HepG2 (cell line): Measurements from ENCODE around the gene TOX2. TPM values are rescaled to one million over a fixed set of nuclear protein-coding genes. Genes with fewer than 3 reads are reported as not detected.

Experiments
- ATAC-seq: fragments of 200-7000 bp; cut with Tn5 transposase; 3 replicates; pipeline ENCODE4 v1.9.1; 2020; ENCODE audit warnings: mild to moderate bottlenecking, moderate library complexity
- BruUV-seq: library from RNA; stranded (reverse); fragments of 400-500 nt; replicated peaks from 2 replicates; lab custom pipeline; 2021; lab: Mats Ljungman, UMichigan
- CTCF ChIA-PET: fragments of 300-600 bp; formaldehyde crosslinking; extraction: SDS; loops from one replicate; lab custom pipeline; 2021; ENCODE audit warnings: low total read pairs, inconsistent platforms, low intra/inter-chr PET ratio; lab: Yijun Ruan, JAX
- POLR2A ChIA-PET: fragments of 350-600 bp; sonication (Branson Sonifier 250); formaldehyde crosslinking; loops from one replicate; lab custom pipeline; 2020; ENCODE audit warnings: antibody characterized with exemption, inconsistent platforms; lab: Yijun Ruan, JAX
- DNase-seq: peaks from one replicate; pipeline ENCODE4 v3.0.0-alpha.2; 2015; ENCODE audit warnings: low spot score
- FAIRE-seq: peaks from 3 replicates; lab custom pipeline; 2011; peaks lifted over from hg19 to GRCh38; lab: Jason Lieb, UNC
- H2AFZ ChIP-seq: one replicate; pipeline ENCODE4 v1.6.1; 2011; ENCODE audit warnings: low read length, inconsistent platforms
- H3K27ac ChIP-seq: fragments of 300-600 bp; 3 replicates; pipeline ENCODE4 v1.8.0; 2011; ENCODE audit warnings: mixed run types, mild to moderate bottlenecking, mixed read lengths, low read length, inconsistent platforms; ENCODE audit not compliant: insufficient read depth; ENCODE audit errors: extremely low read length
- H3K27me3 ChIP-seq, 2 experiments: fragments of 200-600 bp in 1 of 2; 2 replicates in 1 of 2; 3 replicates in 1 of 2; pipeline versions ENCODE4 v1.6.0 to v1.8.0; 2011; ENCODE audit warnings: low read length in 2 of 2, mild to moderate bottlenecking in 2 of 2, moderate library complexity in 2 of 2, inconsistent platforms in 1 of 2; ENCODE audit not compliant: insufficient read depth in 2 of 2, control insufficient read depth in 1 of 2
- H3K36me3 ChIP-seq, 2 experiments: fragments of 200-600 bp in 1 of 2; replicated peaks in 1 of 2; 2 replicates in 1 of 2; 3 replicates in 1 of 2; pipeline versions ENCODE4 v1.5.1 to v1.8.0; 2011; ENCODE audit warnings: low read length in 2 of 2, inconsistent platforms in 1 of 2; ENCODE audit not compliant: insufficient read depth in 2 of 2, control insufficient read depth in 1 of 2
- H3K4me1 ChIP-seq: 2 replicates; pipeline ENCODE4 v1.5.1; 2012; ENCODE audit warnings: low read length, inconsistent platforms; ENCODE audit not compliant: insufficient read depth
- H3K4me2 ChIP-seq: 2 replicates; pipeline ENCODE4 v1.6.0; 2011; ENCODE audit warnings: low read depth, low read length, inconsistent platforms
- H3K4me3 ChIP-seq, 3 experiments: fragments of 200-600 bp in 1 of 3; sonication (generic), shearing (Covaris generic) in 1 of 3; replicated peaks in 1 of 3; 2 replicates each; pipeline ENCODE4 v1.5.1; 2011 to 2016; ENCODE audit warnings: low read length in 3 of 3, inconsistent platforms in 2 of 3, low read depth in 2 of 3, mild to moderate bottlenecking in 2 of 3, control low read depth in 1 of 3, mixed read lengths in 1 of 3; ENCODE audit not compliant: insufficient read depth in 1 of 3
- H3K79me2 ChIP-seq: one replicate; pipeline ENCODE4 v1.6.1; 2011; ENCODE audit warnings: low read length, inconsistent platforms; ENCODE audit not compliant: insufficient read depth
- H3K9ac ChIP-seq: 2 replicates; pipeline ENCODE4 v1.6.0; 2011; ENCODE audit warnings: mild to moderate bottlenecking, low read depth, low read length, inconsistent platforms; ENCODE audit not compliant: insufficient read depth
- H3K9me3 ChIP-seq: 2 replicates; pipeline ENCODE4 v1.5.1; 2012; ENCODE audit warnings: mild to moderate bottlenecking, low read length
- H4K20me1 ChIP-seq: 2 replicates; pipeline ENCODE4 v1.6.0; 2011; ENCODE audit warnings: inconsistent platforms, mild to moderate bottlenecking, low read length, moderate library complexity; ENCODE audit not compliant: insufficient read depth
- EEA1 ChIP-seq: sonication (generic); formaldehyde crosslinking; IDR thresholded peaks from 2 replicates; pipeline ENCODE4 v1.5.1; 2020; ENCODE audit warnings: mild to moderate bottlenecking, missing genetic modification reagents, borderline replicate concordance
- HMG20B ChIP-seq: conservative IDR thresholded peaks from 2 replicates; pipeline ENCODE4 v1.6.1; 2016; ENCODE audit warnings: missing genetic modification reagents, missing compliant biosample characterization
- MED13 ChIP-seq: sonication (generic); formaldehyde crosslinking; IDR thresholded peaks from 2 replicates; pipeline ENCODE4 v1.5.0; 2020; ENCODE audit warnings: missing genetic modification reagents
- SMARCE1 ChIP-seq: fragments of 450-650 bp; IDR thresholded peaks from 2 replicates; pipeline ENCODE4 v1.6.1; 2017; ENCODE audit warnings: borderline replicate concordance
- ZNF317 ChIP-seq: sonication (generic); formaldehyde crosslinking; IDR thresholded peaks from 2 replicates; pipeline ENCODE4 v1.5.0; 2020; ENCODE audit warnings: mild to moderate bottlenecking, missing genetic modification reagents
- ZNF430 ChIP-seq: sonication (generic); formaldehyde crosslinking; IDR thresholded peaks from 2 replicates; pipeline ENCODE4 v1.9.0; 2021; ENCODE audit warnings: mild to moderate bottlenecking, missing genetic modification reagents
- ZNF550 ChIP-seq: sonication (generic); formaldehyde crosslinking; IDR thresholded peaks from 2 replicates; pipeline ENCODE4 v1.4.0; 2020; ENCODE audit warnings: mild to moderate bottlenecking, missing genetic modification reagents, borderline replicate concordance
- ZNF652 ChIP-seq: IDR thresholded peaks from 2 replicates; pipeline ENCODE4 v1.6.1; 2016; ENCODE audit warnings: low read depth, borderline replicate concordance
- ZNF768 ChIP-seq: sonication (generic); formaldehyde crosslinking; IDR thresholded peaks from 2 replicates; pipeline ENCODE4 v1.4.0; 2020; ENCODE audit warnings: missing genetic modification reagents
- ZNF781 ChIP-seq: sonication (generic); formaldehyde crosslinking; IDR thresholded peaks from 2 replicates; pipeline ENCODE4 v1.5.1; 2020; ENCODE audit warnings: borderline replicate concordance, mild to moderate bottlenecking, missing genetic modification reagents; ENCODE audit errors: not compliant biosample characterization
- WGBS: methylation state at CpG from one replicate; pipeline ENCODE4 v1.1.6; 2017; ENCODE audit warnings: low lambda C conversion rate; 5-methylcytosine and 5-hydroxymethylcytosine counted together
- in situ Hi-C: cut with HindIII; loops from 2 replicates; pipeline ENCODE4 v1.10.0; 2017; ENCODE audit warnings: low pct_unique_long_range_greater_than_20kb; ENCODE audit not compliant: extremely low pct_ligation_motif_present
- intact Hi-C: fragments of 100-400 bp; cut with micrococcal nuclease; formaldehyde crosslinking; loops from one replicate; pipeline ENCODE4 v1.10.0; 2022; ENCODE audit not compliant: unreplicated experiment
- polyA plus RNA-seq, 8 experiments: library from polyadenylated mRNA; depleted of rRNA in 3 of 8; stranded (reverse) in 7 of 8; unstranded in 1 of 8; fragments of >200 nt; fragmentation: Illumina TruSeq in 4 of 8; extraction: Trizol in 4 of 8; gene quantifications; 2 replicates each; pipeline versions ENCODE4 v1.2.1 to v1.2.3, GENCODE V29; 2011 to 2016; ENCODE audit warnings: low read depth in 4 of 8, missing spikeins in 1 of 8, mixed read lengths in 1 of 8; ENCODE audit not compliant: insufficient read depth in 1 of 8
- total RNA-seq, 5 experiments: library from RNA; depleted of rRNA; stranded (reverse); fragments of >200 nt; fragmentation: Illumina TruSeq; extraction: Trizol; gene quantifications; 2 replicates each; pipeline ENCODE4 v1.2.3, GENCODE V29; 2016; ENCODE audit warnings: low read depth in 1 of 5
- TF ChIP-seq, protein P1 (sequence below): sonication (generic); formaldehyde crosslinking; IDR thresholded peaks from 2 replicates; pipeline ENCODE4 v1.4.0; 2020; ENCODE audit warnings: mild to moderate bottlenecking, missing genetic modification reagents
- TF ChIP-seq, protein P2 (sequence below): sonication (generic); formaldehyde crosslinking; IDR thresholded peaks from 2 replicates; pipeline ENCODE4; 2020; ENCODE audit warnings: missing genetic modification reagents, mild to moderate bottlenecking, borderline replicate concordance

The TOX2 gene
- total and polyA plus RNA-seq, 2 of the 13 experiments (the other 11 are each of a cell fraction or from before 2014, with no cell fraction given), result not detected

DNA sequence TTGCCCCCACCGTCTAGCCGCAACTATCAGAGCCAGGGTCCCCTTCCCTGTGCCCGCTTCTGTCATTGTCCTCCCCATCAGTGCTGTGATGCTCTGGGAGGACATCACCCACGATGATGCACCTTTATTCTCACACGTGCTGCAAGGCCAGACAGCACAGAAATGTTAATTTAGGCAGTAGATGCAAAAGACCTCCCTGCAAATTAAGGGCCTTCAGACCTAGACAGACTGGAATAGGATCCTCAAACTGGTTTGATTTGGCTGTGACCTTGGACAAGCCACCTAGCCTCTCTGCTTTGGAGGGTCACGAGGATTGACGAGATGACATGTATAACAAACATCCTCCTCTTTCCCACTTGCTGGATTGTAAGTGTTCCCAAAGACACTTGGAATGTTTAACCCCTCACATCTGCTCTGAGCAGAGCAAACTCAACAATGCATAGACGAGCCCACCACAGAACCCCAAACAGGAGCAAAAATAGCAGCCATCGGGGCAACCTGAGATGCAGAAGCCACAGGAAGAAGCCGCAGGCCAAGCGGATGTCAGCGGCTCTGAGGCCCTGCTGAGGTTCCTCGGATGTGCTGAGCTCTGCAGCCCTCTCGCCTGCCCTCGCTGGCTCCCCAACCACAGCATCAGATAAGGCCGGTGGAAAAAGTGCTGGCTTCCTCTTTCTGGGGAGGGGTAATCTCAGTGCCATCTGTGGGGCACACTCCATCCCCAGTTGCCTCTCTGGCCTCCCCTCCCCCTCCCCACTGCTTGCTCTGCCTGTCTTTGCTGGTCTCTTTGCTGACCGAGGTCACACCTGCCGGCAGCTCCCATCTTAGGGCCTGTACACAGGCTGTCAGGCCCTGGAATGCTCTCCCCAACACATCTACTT, 35.3 kb downstream of the TOX2 start:
- ATAC-seq, result no peak
- FAIRE-seq, result no peak
- intact Hi-C loops, result no loop called here

DNA sequence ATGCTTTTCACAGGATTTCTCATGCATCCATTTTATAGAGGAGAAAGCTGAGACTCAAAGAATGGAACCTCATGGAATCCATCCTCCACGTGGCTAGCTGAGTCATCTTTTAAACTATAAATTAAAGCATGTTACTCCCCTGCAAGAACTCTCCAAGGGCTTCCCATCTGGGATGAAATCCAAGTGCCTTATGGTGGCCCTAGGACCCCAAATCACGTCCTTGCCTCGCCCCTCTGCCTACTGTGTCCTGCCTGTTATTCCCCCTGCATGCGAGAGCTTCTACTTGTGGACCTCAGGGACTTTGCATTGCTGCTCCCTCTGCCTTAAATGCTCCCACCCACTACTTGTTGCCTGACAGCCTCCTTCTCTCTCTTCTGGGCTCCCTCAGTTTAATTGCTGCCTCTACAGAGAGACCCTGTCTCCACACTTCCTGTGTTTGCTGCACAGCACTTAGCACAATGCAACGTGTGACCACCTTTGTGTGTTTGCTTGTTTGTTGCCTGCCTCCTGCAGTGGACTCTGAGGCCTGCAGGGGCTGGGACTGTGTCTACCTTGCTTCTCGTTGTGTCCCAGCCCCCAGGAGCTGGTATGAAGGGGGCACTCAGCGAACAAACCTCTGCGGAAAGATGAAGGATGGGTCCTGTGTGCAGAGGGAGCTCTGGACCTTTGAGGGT, 39.4 kb downstream of the TOX2 start:
- WGBS, result 30% methylated on average over 8 of the region's 8 CpGs
- H3K4me3 ChIP-seq, result no peak overlapping the region
- H3K27ac ChIP-seq, result no peak overlapping the region
- no peaks in the 10 kb centered on the region for H3K36me3 ChIP-seq
- CTCF ChIA-PET, result no interaction called here
- H3K4me2 ChIP-seq, result no peak overlapping the region
- peaks cover 5 to 41% of the 10 kb centered on the region in 2 experiments; a peak in 3 of 5 replicates for H3K27me3 ChIP-seq
- no peaks in the 10 kb centered on the region for H4K20me1 ChIP-seq
- TF ChIP-seq ZNF781 (CRISPR knock-in tag), result no peak
- TF ChIP-seq MED13 (CRISPR knock-in tag), result no peak
- TF ChIP-seq, protein P1, sequence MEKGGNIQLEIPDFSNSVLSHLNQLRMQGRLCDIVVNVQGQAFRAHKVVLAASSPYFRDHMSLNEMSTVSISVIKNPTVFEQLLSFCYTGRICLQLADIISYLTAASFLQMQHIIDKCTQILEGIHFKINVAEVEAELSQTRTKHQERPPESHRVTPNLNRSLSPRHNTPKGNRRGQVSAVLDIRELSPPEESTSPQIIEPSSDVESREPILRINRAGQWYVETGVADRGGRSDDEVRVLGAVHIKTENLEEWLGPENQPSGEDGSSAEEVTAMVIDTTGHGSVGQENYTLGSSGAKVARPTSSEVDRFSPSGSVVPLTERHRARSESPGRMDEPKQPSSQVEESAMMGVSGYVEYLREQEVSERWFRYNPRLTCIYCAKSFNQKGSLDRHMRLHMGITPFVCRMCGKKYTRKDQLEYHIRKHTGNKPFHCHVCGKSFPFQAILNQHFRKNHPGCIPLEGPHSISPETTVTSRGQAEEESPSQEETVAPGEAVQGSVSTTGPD (CRISPR knock-in tag), result no peak
- TF ChIP-seq SMARCE1, result no peak
- TF ChIP-seq EEA1 (CRISPR knock-in tag), result no peak
- TF ChIP-seq ZNF550, result no peak
- no peak for TF ChIP-seq ZNF317 (CRISPR knock-in tag)
- TF ChIP-seq, protein P2, sequence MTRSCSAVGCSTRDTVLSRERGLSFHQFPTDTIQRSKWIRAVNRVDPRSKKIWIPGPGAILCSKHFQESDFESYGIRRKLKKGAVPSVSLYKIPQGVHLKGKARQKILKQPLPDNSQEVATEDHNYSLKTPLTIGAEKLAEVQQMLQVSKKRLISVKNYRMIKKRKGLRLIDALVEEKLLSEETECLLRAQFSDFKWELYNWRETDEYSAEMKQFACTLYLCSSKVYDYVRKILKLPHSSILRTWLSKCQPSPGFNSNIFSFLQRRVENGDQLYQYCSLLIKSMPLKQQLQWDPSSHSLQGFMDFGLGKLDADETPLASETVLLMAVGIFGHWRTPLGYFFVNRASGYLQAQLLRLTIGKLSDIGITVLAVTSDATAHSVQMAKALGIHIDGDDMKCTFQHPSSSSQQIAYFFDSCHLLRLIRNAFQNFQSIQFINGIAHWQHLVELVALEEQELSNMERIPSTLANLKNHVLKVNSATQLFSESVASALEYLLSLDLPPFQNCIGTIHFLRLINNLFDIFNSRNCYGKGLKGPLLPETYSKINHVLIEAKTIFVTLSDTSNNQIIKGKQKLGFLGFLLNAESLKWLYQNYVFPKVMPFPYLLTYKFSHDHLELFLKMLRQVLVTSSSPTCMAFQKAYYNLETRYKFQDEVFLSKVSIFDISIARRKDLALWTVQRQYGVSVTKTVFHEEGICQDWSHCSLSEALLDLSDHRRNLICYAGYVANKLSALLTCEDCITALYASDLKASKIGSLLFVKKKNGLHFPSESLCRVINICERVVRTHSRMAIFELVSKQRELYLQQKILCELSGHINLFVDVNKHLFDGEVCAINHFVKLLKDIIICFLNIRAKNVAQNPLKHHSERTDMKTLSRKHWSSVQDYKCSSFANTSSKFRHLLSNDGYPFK (CRISPR knock-in tag), result no peak
- TF ChIP-seq HMG20B (CRISPR knock-in tag), result no peak
- H3K79me2 ChIP-seq, result no peaks in the 10 kb centered on the region
- in situ Hi-C loops, result no loop called here
- peaks cover 11% of the 10 kb centered on the region; the same call in 1 of the 2 replicates for H3K9me3 ChIP-seq
- 0 out of 3 replicates have a peak, but pooled peaks have one; percentile 11 for ATAC-seq
- no peak for FAIRE-seq
- POLR2A ChIA-PET, result no interaction called here
- intact Hi-C loops, result no loop called here
- H2AFZ ChIP-seq, result no peak overlapping the region
- H3K4me1 ChIP-seq, result peaks cover 15% of the 10 kb centered on the region
- no peak for DNase-seq
- no peak overlapping the region for H3K9ac ChIP-seq
- BruUV-seq, result no TSS peak

More for the DNA sequence above, 35.3 kb downstream of the TOX2 start:
- in situ Hi-C loops, result no loop called here
- DNase-seq, result no peak
- H3K4me2 ChIP-seq, result no peak overlapping the region
- no peaks in the 10 kb centered on the region for H3K9me3 ChIP-seq
- H2AFZ ChIP-seq, result no peak overlapping the region
- TF ChIP-seq ZNF430 (CRISPR knock-in tag), result no peak
- peak; percentile 22; the same call in 1 of the 2 replicates for TF ChIP-seq ZNF768 (CRISPR knock-in tag)
- no peak for TF ChIP-seq ZNF652 (CRISPR knock-in tag)
- no peaks in the 10 kb centered on the region for H3K36me3 ChIP-seq
- no peaks in the 10 kb centered on the region for H4K20me1 ChIP-seq
- H3K79me2 ChIP-seq, result no peaks in the 10 kb centered on the region
- BruUV-seq, result no TSS peak
- H3K4me1 ChIP-seq, result no peaks in the 10 kb centered on the region
- 23% methylated on average over 14 of the region's 18 CpGs for WGBS
- H3K27ac ChIP-seq, result no peak overlapping the region
- ChIA-PET POLR2A (no interaction called here), CTCF (no interaction called here)
- H3K4me3 ChIP-seq, result no peak overlapping the region
- H3K27me3 ChIP-seq, result peaks cover 12 to 64% of the 10 kb centered on the region in 2 experiments; a peak in 3 of 5 replicates
- H3K9ac ChIP-seq, result no peak overlapping the region
